Ramos (cell line): Measurements from ENCODE around the gene FRMD4A.
"Not testable (repeated sequence)": the region's sequence is repeated elsewhere in the genome, so short reads cannot be mapped to it uniquely, and the experiment has no call there.

Experiments used
- in situ Hi-C: fragments of 300-500 bp; cut with MboI; formaldehyde crosslinking; loops from one replicate; pipeline ENCODE4 v1.14.3; 2022; ENCODE audit warnings: low sequenced_read_pairs; ENCODE audit not compliant: unreplicated experiment

FRMD4A gene

GRCh38 chr10:13728898-13729535 is 601.7 kb downstream of the FRMD4A start:
- in situ Hi-C loops: no loop called here

DNA sequence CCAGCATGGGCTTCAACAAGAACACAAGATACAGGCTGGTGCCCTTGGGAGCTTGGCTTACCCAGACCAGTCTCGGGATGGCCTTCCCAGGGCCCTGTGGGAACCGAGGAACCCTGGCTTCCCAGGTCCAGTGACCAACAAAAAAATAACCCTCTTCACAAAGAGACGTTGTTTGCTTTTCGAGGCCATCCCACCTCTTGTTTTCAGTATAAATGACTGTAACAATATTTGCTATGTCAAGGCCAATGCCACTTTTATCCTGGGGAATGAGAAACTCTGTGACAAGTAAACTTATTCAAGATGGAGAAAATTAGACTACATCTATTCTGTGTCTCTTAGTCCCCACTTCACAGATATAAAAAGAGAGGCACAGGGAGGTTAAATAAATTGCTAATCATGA is 605.1 kb downstream of the FRMD4A start:
- in situ Hi-C loops: no loop called here

DNA sequence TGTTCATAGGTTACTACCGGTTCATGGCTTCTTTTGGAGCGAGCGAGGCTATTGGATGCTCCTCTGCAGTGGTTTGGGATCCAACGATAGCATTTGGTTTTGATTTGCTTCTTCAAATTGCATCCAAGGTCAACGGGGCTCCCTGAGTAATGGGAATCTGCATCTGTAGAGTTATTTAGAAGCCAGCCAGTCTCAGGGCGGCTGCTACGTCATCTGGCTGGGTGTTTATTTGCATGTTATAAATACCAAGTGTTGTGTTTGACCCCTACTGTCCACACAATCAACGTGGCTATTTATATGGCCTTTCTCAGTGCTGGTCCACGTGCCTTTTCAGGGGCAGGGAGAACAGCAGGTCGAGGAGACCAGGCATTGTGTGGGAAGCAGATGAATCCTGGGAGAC is 606.2 kb downstream of the FRMD4A start:
- in situ Hi-C loops: no loop called here

DNA sequence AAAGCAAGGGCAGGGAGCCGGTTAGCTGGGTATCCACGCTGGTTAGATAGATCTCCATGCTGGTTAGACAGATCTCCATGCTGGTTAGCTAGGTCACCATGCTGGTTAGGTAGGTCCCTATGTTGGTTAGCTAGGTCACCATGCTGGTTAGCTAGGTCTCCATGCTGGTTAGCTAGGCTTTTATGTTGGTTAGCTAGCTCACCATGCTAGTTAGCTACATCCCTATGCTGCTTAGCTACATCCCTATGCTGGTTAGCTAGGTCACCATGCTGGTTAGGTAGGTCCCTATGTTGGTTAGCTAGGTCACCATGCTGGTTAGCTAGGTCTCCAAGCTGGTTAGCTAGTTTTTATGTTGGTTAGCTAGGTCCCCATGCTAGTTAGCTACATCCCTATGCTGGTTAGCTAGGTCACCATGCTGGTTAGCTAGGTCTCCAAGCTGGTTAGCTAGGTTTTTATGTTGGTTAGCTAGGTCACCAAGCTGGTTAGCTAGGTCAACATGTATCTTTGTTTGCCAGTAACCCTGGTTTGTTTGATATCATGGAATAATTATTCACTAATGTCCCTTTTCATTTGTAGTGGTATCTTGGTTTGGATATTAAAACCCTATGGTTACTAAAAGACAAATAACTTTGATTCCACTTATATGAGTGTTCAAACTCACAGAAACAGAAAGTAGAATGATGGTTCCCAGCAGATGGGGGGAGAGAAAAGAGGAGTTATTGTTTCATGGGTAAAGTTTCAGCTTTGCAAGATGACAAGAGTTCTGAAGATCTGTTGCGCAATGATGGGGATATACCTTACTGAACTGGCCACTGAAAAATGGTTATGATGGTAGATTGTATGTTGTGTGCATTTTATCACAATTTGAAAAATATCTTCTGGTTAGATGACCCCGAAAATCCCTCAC is 607.7 kb downstream of the FRMD4A start:
- in situ Hi-C loops: no loop called here

- in situ Hi-C loops: no loop called here
Observed at GRCh38 chr10:13721486-13721885, 609.2 kb downstream of the FRMD4A start.

DNA sequence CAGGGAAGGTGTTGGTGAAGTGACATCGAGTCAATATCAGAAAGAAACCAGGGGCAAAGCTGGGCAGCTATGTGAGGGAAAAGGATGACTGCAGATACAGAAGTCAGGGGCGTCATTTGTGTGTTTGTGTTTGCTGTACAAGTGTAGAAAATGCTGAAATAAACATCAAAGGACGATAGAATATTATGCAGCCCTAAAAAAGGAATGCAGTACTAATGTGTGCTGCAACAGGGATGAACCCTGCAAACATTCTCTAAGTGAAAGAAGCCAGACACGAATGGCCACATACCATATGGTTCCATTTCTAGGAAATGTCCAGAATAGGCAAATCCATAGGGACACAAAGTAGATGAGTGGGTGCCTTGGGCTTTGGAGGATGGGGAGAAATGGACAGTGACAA is 610.0 kb downstream of the FRMD4A start:
- in situ Hi-C loops: no loop called here

DNA sequence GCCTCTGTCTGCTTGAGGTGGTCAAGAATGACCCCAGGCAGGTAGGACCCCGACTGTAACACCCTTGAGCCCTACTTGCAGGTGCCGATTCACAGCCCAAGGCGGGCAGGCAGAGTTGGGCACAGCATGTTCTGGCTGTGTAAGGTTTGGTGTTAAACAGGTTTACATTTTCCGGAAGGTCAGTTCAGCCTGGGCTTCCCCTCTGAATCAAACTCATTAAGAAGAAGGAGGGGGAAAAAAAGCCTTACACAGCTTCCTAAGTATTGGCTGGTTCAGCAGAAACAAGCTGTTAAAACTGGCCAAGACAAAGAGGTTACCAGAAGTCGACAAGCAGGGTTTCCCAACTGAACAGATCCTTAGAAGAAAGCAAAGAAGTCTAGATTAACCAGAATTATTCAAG is 611.3 kb downstream of the FRMD4A start:
- in situ Hi-C loops: no loop called here

- in situ Hi-C loops: no loop called here
Observed at GRCh38 chr10:13718820-13719219, 611.9 kb downstream of the FRMD4A start.

GRCh38 chr10:13717936-13718772 is 612.6 kb downstream of the FRMD4A start:
- in situ Hi-C loops: no loop called here

GRCh38 chr10:13717571-13717935 is 613.2 kb downstream of the FRMD4A start:
- in situ Hi-C loops: no loop called here

DNA sequence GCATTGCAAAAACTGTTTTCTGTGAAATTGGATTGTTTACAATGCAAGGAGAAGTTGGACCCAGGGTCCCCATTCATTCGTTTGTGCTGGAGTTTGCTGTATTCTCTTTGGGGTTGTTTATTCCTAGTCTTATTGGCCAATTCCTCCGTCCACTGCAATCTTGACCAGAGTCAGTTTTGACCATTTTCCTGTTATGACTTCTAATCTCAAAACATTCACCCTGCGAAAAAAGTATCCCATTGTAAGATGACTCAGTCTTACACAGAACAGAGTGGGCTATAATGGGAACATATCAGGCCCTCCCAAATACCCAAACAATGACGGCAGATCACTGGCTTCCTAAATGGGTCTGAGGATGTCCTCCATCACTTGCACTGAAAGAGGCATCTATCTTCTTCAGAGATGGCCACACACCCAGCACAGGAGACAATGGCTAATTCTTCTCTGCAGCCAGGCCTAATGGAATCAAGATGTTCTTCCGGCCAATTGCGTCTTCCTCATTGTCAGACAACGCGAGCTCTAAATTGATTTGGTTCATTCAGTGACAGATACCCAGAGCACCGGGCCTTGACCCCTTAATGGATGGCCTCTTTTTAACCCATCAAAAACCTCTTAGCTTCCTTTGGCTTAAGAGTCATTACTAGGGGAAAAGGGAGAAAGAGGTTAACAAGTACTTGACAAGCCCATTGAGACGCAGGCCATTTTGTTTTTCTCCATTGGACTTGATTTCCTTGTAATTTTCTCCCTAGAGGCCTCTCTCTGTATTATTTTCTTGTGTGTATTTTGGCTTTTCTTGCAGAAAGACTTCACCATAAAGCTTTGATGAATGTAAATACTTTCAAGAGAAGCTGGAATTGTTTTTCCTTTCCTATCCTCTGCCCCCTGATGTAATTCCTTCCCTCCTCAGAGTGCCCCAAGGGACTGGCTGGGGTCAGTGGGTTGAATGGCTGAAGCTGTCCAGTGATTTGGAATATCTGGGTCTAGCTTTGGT is 614.3 kb downstream of the FRMD4A start:
- in situ Hi-C loops: no loop called here

DNA sequence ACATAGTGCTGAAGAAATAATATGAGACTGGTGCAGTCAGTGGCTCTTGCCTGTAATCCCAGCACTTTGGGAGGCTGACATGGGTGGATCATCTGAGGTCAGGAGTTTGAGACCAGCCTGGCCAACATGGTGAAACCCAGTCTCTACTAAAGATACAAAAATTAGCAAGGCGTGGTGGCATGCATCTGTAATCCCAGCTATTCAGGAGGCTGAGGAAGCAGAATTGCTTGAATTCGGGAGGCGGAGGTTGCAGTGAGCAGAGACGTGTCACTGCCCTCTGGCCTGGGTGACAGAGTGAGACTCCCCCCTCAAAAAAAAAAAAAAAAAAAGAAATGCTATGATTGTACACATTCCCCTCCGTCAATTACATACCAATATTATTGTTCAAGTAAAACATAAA is 615.1 kb downstream of the FRMD4A start:
- in situ Hi-C loops: not testable (repeated sequence)

DNA sequence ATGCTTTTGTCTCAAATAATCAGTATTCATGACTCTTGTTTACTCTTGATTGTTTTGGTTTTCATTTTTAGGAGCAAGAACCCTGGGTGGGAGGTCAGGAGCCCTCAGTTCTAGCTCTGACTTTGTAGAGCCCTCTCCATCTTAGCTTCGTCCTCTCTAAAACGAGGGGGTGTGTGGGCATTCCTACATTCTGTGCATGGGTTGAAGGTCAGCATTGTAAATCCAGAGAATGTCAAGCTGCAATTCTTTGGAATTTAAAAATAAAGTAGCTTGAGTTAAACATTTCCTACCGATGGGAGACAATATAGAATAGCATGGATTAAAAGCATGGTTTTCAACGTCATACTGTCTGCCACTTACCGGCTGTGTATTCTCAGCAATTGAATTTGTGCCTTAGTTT is 615.6 kb downstream of the FRMD4A start:
- in situ Hi-C loops: no loop called here

GRCh38 chr10:13712837-13713581 is 617.7 kb downstream of the FRMD4A start:
- in situ Hi-C loops: no loop called here

DNA sequence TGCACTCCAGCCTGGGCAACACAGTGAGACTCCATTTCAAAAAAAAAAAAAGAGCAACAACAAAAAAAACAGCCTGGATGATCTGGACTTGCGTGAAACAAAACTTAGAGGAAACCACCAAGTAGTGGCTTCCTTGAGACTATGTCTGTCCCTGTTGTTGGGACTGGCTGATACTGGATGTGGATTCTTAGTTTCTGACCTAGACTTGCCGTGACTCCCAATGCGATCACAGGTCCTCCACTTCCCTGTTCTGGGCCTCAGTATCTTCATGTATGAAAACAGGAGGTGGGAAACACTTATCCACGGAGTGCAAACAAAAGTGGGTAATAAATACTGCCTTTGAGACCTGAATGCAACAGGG is 618.3 kb downstream of the FRMD4A start:
- in situ Hi-C loops: no loop called here

- in situ Hi-C loops: no loop called here
Observed at GRCh38 chr10:13711291-13711690, 619.4 kb downstream of the FRMD4A start.

DNA sequence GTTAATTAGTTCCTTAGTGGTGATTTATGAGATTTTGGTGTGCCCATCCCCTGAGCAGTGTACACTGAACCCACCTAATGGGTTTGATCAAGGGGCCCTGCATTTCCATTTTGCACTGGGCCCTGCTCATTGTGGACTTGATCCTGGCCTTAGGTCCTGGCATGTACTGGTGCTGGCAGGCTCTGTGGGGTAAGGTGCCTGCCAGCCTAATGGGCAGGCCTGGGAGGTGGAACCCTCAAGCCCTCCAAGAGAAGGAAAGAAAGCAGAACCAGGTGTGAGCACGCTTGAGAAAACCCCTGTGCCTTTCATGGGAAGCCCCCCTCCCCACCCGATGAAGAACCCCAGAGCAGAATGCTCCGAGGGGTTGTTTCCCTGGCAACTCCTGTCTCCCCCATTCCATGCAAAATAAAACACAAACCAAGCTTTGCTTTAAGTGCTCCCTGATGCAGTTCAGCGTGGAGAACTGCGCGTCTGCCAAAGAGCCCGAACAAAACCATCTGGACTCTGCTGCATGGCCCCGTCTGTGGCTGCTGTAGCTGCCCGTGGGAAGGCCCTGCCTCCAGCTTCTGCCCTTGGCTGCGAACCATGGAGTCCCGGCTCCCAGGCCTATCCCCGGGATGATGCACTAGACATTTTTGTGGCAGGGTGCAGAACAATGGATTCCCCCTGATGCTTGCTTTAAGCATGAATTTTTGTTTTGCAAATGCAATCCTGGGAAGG is 620.6 kb downstream of the FRMD4A start:
- in situ Hi-C loops: no loop called here

GRCh38 chr10:13708256-13708990 is 622.3 kb downstream of the FRMD4A start:
- in situ Hi-C loops: no loop called here
